ENCODE measurements around the gene TMEM213. TPM values are rescaled to one million over a fixed set of nuclear protein-coding genes. Genes with fewer than 3 reads are reported as not detected.
A peak's percentile ranks its signal among the peaks of the same experiment; 100 is the strongest.
"Not testable (repeated sequence)": the region's sequence is repeated elsewhere in the genome, so short reads cannot be mapped to it uniquely, and the experiment has no call there.

TMEM213 gene
- total and polyA plus RNA-seq, 9 donors = 0.04 to 0.18 (median 0.10) TPM; not detected in 1

GRCh38 chr7:138785587-138786437, 12.0 kb upstream of the TMEM213 start:
- no peaks in the 10 kb centered on the region for H3K9me3 ChIP-seq (replicated peaks; ENCODE audit: control insufficient read depth, low read depth, low read length)
- no peaks in the 10 kb centered on the region for H3K36me3 ChIP-seq (ENCODE audit: control insufficient read depth, insufficient read depth, low read length)
- H3K4me1 ChIP-seq (ENCODE audit: control insufficient read depth, insufficient read depth, low read length) = no peaks in the 10 kb centered on the region
- no peak overlapping the region for H3K27ac ChIP-seq (ENCODE audit: low read length)
- 58% methylated on average over 7 of the region's 10 CpGs for WGBS (ENCODE audit: insufficient coverage)
- H3K27me3 ChIP-seq (ENCODE audit: control insufficient read depth, insufficient read depth, low read length) = no peaks in the 10 kb centered on the region
- H3K4me3 ChIP-seq (ENCODE audit: low read length) = no peak overlapping the region
- DNase-seq = no peak

GRCh38 chr7:138796038-138796615, 1.7 kb upstream of the TMEM213 start:
- H3K27ac ChIP-seq (ENCODE audit: low read length) = no peak overlapping the region
- H3K9me3 ChIP-seq (replicated peaks; ENCODE audit: control insufficient read depth, low read depth, low read length) = no peaks in the 10 kb centered on the region
- H3K36me3 ChIP-seq (ENCODE audit: control insufficient read depth, insufficient read depth, low read length) = no peaks in the 10 kb centered on the region
- no peak for DNase-seq
- no peak overlapping the region for H3K4me3 ChIP-seq (ENCODE audit: low read length)
- H3K4me1 ChIP-seq (ENCODE audit: control insufficient read depth, insufficient read depth, low read length) = no peaks in the 10 kb centered on the region
- H3K27me3 ChIP-seq (ENCODE audit: control insufficient read depth, insufficient read depth, low read length) = no peaks in the 10 kb centered on the region
- WGBS (ENCODE audit: insufficient coverage) = 82% methylated on average over 8 of the region's 9 CpGs

GRCh38 chr7:138797046-138797445, 748 bp upstream of the TMEM213 start:
- not testable (repeated sequence) for H3K27ac ChIP-seq (ENCODE audit: low read length); H3K4me1 ChIP-seq (ENCODE audit: control insufficient read depth, insufficient read depth, low read length); H3K36me3 ChIP-seq (ENCODE audit: control insufficient read depth, insufficient read depth, low read length); H3K4me3 ChIP-seq (ENCODE audit: low read length); H3K27me3 ChIP-seq (ENCODE audit: control insufficient read depth, insufficient read depth, low read length); DNase-seq; H3K9me3 ChIP-seq (replicated peaks; ENCODE audit: control insufficient read depth, low read depth, low read length)
- WGBS (ENCODE audit: insufficient coverage) = 74% methylated on average over 3 of the region's 4 CpGs

- Histone ChIP-seq H3K27ac (ENCODE audit: low read length) (no peak overlapping the region), H3K27me3 (ENCODE audit: control insufficient read depth, insufficient read depth, low read length) (no peaks in the 10 kb centered on the region), H3K9me3 (replicated peaks; ENCODE audit: control insufficient read depth, low read depth, low read length) (no peaks in the 10 kb centered on the region), H3K36me3 (ENCODE audit: control insufficient read depth, insufficient read depth, low read length) (no peaks in the 10 kb centered on the region), H3K4me1 (ENCODE audit: control insufficient read depth, insufficient read depth, low read length) (no peaks in the 10 kb centered on the region), H3K4me3 (ENCODE audit: low read length) (no peak overlapping the region)
- DNase-seq = peak; percentile 13
- 60% methylated on average over 1 of the region's 5 CpGs for WGBS (ENCODE audit: insufficient coverage)
These were observed 1.0 kb downstream of the TMEM213 start for GRCh38 chr7:138798836-138799235.

- Histone ChIP-seq H3K4me3 (ENCODE audit: low read length) (no peak overlapping the region), H3K27me3 (ENCODE audit: control insufficient read depth, insufficient read depth, low read length) (peaks cover 2% of the 10 kb centered on the region), H3K9me3 (replicated peaks; ENCODE audit: control insufficient read depth, low read depth, low read length) (no peaks in the 10 kb centered on the region), H3K27ac (ENCODE audit: low read length) (no peak overlapping the region), H3K36me3 (ENCODE audit: control insufficient read depth, insufficient read depth, low read length) (no peaks in the 10 kb centered on the region), H3K4me1 (ENCODE audit: control insufficient read depth, insufficient read depth, low read length) (no peaks in the 10 kb centered on the region)
- WGBS (ENCODE audit: insufficient coverage) = no CpG with 5 or more reads among the region's 7 CpGs
- DNase-seq = peak; percentile 8
These were observed 1.7 kb downstream of the TMEM213 start for GRCh38 chr7:138799336-138800000.

GRCh38 chr7:138801256-138801655, 3.5 kb downstream of the TMEM213 start:
- Histone ChIP-seq H3K9me3 (replicated peaks; ENCODE audit: control insufficient read depth, low read depth, low read length) (no peaks in the 10 kb centered on the region), H3K4me1 (ENCODE audit: control insufficient read depth, insufficient read depth, low read length) (no peaks in the 10 kb centered on the region), H3K27ac (ENCODE audit: low read length) (no peak overlapping the region), H3K36me3 (ENCODE audit: control insufficient read depth, insufficient read depth, low read length) (no peaks in the 10 kb centered on the region), H3K27me3 (ENCODE audit: control insufficient read depth, insufficient read depth, low read length) (peaks cover 2% of the 10 kb centered on the region), H3K4me3 (ENCODE audit: low read length) (no peak overlapping the region)
- no peak for DNase-seq
- WGBS (ENCODE audit: insufficient coverage) = 100% methylated on average over 2 of the region's 3 CpGs

- H3K9me3 ChIP-seq (replicated peaks; ENCODE audit: control insufficient read depth, low read depth, low read length) = no peaks in the 10 kb centered on the region
- H3K4me3 ChIP-seq (ENCODE audit: low read length) = no peak overlapping the region
- DNase-seq = no peak
- H3K36me3 ChIP-seq (ENCODE audit: control insufficient read depth, insufficient read depth, low read length) = no peaks in the 10 kb centered on the region
- H3K27me3 ChIP-seq (ENCODE audit: control insufficient read depth, insufficient read depth, low read length) = peaks cover 2% of the 10 kb centered on the region
- 91% methylated on average over 16 of the region's 18 CpGs for WGBS (ENCODE audit: insufficient coverage)
- H3K4me1 ChIP-seq (ENCODE audit: control insufficient read depth, insufficient read depth, low read length) = no peaks in the 10 kb centered on the region
- H3K27ac ChIP-seq (ENCODE audit: low read length) = no peak overlapping the region
These were observed 4.9 kb downstream of the TMEM213 start for GRCh38 chr7:138802706-138803105.

- Histone ChIP-seq H3K4me3 (ENCODE audit: low read length) (no peak overlapping the region), H3K27me3 (ENCODE audit: control insufficient read depth, insufficient read depth, low read length) (peaks cover 2% of the 10 kb centered on the region), H3K9me3 (replicated peaks; ENCODE audit: control insufficient read depth, low read depth, low read length) (no peaks in the 10 kb centered on the region), H3K4me1 (ENCODE audit: control insufficient read depth, insufficient read depth, low read length) (no peaks in the 10 kb centered on the region), H3K36me3 (ENCODE audit: control insufficient read depth, insufficient read depth, low read length) (no peaks in the 10 kb centered on the region), H3K27ac (ENCODE audit: low read length) (no peak overlapping the region)
- no peak for DNase-seq
- no CpG with 5 or more reads among the region's 1 CpG for WGBS (ENCODE audit: insufficient coverage)
These were observed 6.8 kb downstream of the TMEM213 start for GRCh38 chr7:138804618-138805017.

GRCh38 chr7:138809346-138809745, 11.6 kb downstream of the TMEM213 start:
- Histone ChIP-seq H3K4me3 (ENCODE audit: low read length) (no peak overlapping the region), H3K36me3 (ENCODE audit: control insufficient read depth, insufficient read depth, low read length) (no peaks in the 10 kb centered on the region), H3K9me3 (replicated peaks; ENCODE audit: control insufficient read depth, low read depth, low read length) (no peaks in the 10 kb centered on the region), H3K27ac (ENCODE audit: low read length) (no peak overlapping the region), H3K27me3 (ENCODE audit: control insufficient read depth, insufficient read depth, low read length) (no peaks in the 10 kb centered on the region), H3K4me1 (ENCODE audit: control insufficient read depth, insufficient read depth, low read length) (no peaks in the 10 kb centered on the region)
- WGBS (ENCODE audit: insufficient coverage) = 100% methylated on average over 1 of the region's 4 CpGs
- no peak for DNase-seq

- not testable (repeated sequence) for H3K4me3 ChIP-seq (ENCODE audit: low read length); DNase-seq; H3K36me3 ChIP-seq (ENCODE audit: control insufficient read depth, insufficient read depth, low read length); H3K4me1 ChIP-seq (ENCODE audit: control insufficient read depth, insufficient read depth, low read length); H3K9me3 ChIP-seq (replicated peaks; ENCODE audit: control insufficient read depth, low read depth, low read length); H3K27me3 ChIP-seq (ENCODE audit: control insufficient read depth, insufficient read depth, low read length); H3K27ac ChIP-seq (ENCODE audit: low read length)
- WGBS (ENCODE audit: insufficient coverage) = no CpG with 5 or more reads among the region's 2 CpGs
These were observed 13.5 kb downstream of the TMEM213 start for GRCh38 chr7:138811327-138811726.
